HG03025 (cell line): Measurements from ENCODE around the gene ATG7.
A peak's percentile ranks its signal among the peaks of the same experiment; 100 is the strongest.

ENCODE experiments used
- ATAC-seq: cut with Tn5 transposase; IDR thresholded peaks from one replicate; pipeline ENCODE4 v1.9.1; 2021; ENCODE audit warnings: mild to moderate bottlenecking, moderate library complexity; ENCODE audit not compliant: unreplicated experiment, low FRiP score

The ATG7 gene

GRCh38 chr3:11596387-11596786 lies 324.2 kb downstream of the ATG7 start:
- no peak for ATAC-seq

GRCh38 chr3:11600501-11601282 lies 328.5 kb downstream of the ATG7 start:
- no peak for ATAC-seq

GRCh38 chr3:11601446-11602238 lies 329.4 kb downstream of the ATG7 start:
- ATAC-seq: peak; percentile 77

GRCh38 chr3:11602239-11602840 lies 330.1 kb downstream of the ATG7 start:
- ATAC-seq: no peak

- ATAC-seq: no peak
Observed at GRCh38 chr3:11602886-11603527, 330.8 kb downstream of the ATG7 start.

- no peak for ATAC-seq
Observed at GRCh38 chr3:11603628-11604027, 331.4 kb downstream of the ATG7 start.

- no peak for ATAC-seq
Observed at GRCh38 chr3:11604139-11604892, 332.1 kb downstream of the ATG7 start.

- ATAC-seq: no peak
Observed at GRCh38 chr3:11605398-11605797, 333.2 kb downstream of the ATG7 start.

GRCh38 chr3:11606090-11606784 lies 334.0 kb downstream of the ATG7 start:
- no peak for ATAC-seq

- no peak for ATAC-seq
Observed at GRCh38 chr3:11606865-11607440, 334.8 kb downstream of the ATG7 start.
